SU-DHL-6 (cell line): ENCODE data around the gene RPS16.

Source experiments
- EZH2phosphoT487 ChIP-seq: fragments of 200-600 bp; sonication (generic), shearing (Covaris generic); conservative IDR thresholded peaks from 2 replicates; pipeline ENCODE4 v1.6.1; 2018; ENCODE audit warnings: mild to moderate bottlenecking, antibody characterized with exemption, low read length, moderate library complexity, mixed read lengths
- TF ChIP-seq, protein P1 (sequence below): fragments of 200-600 bp; sonication (generic); IDR thresholded peaks from one replicate; pipeline ENCODE4 v1.5.1; 2017; ENCODE audit warnings: antibody characterized with exemption, mild to moderate bottlenecking, low read length, moderate library complexity; ENCODE audit not compliant: insufficient read depth, poor library complexity, severe bottlenecking

DNA sequence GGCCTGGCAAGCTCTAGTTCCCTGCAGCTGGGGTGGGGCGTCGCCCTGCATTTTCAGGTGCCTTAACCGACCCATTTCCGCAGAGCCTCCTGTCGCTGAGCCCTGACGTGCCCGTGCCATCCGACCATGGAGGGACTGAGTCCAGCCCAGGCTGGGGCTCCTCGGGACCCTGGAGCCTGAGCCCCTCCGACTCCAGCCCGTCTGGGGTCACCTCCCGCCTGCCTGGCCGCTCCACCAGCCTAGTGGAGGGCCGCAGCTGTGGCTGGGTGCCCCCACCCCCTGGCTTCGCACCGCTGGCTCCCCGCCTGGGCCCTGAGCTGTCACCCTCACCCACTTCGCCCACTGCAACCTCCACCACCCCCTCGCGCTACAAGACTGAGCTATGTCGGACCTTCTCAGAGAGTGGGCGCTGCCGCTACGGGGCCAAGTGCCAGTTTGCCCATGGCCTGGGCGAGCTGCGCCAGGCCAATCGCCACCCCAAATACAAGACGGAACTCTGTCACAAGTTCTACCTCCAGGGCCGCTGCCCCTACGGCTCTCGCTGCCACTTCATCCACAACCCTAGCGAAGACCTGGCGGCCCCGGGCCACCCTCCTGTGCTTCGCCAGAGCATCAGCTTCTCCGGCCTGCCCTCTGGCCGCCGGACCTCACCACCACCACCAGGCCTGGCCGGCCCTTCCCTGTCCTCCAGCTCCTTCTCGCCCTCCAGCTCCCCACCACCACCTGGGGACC lies 27.9 kb downstream of the RPS16 start:
- TF ChIP-seq, protein P1, sequence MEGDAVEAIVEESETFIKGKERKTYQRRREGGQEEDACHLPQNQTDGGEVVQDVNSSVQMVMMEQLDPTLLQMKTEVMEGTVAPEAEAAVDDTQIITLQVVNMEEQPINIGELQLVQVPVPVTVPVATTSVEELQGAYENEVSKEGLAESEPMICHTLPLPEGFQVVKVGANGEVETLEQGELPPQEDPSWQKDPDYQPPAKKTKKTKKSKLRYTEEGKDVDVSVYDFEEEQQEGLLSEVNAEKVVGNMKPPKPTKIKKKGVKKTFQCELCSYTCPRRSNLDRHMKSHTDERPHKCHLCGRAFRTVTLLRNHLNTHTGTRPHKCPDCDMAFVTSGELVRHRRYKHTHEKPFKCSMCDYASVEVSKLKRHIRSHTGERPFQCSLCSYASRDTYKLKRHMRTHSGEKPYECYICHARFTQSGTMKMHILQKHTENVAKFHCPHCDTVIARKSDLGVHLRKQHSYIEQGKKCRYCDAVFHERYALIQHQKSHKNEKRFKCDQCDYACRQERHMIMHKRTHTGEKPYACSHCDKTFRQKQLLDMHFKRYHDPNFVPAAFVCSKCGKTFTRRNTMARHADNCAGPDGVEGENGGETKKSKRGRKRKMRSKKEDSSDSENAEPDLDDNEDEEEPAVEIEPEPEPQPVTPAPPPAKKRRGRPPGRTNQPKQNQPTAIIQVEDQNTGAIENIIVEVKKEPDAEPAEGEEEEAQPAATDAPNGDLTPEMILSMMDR: no peak
- no peak for TF ChIP-seq EZH2phosphoT487
